HL-60 (cell line): ENCODE results near the gene NOD2.

Experiments used
- POLR2AphosphoS5 ChIP-seq: IDR thresholded peaks from 2 replicates; pipeline ENCODE4 v1.6.1; 2012; ENCODE audit warnings: low read depth
- REST ChIP-seq: IDR thresholded peaks from 2 replicates; pipeline ENCODE4 v1.6.1; 2012; ENCODE audit warnings: low read depth; ENCODE audit not compliant: insufficient replicate concordance
- TF ChIP-seq, protein P1 (sequence below): IDR thresholded peaks from one replicate; pipeline ENCODE4 v1.5.1; 2011; ENCODE audit warnings: low read length, control low read depth, inconsistent platforms; ENCODE audit not compliant: insufficient read depth

DNA sequence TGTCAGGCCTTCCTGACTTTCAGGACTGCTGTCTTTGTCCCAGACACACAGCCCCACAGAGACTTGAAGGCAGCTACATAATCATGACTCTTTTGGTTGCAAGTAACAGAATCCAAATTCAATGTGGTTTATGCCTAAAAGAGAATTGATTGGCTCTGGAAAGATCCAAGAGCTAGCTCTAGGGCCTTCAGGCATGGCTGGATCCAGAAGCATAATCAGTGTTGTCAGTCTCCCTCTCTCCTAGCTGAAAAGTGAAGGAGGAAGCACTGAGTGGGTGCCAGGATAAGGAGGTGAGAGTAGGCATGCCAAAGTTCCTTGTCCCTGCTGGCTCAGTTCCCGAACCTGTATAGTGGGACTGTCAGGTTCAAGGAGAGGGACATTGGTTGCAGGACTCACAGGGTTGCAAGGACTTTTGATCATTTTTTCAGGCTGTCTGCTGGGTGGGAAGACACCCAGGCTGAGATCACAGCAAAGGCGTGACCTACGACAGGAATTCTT is 37.8 kb upstream of the NOD2 start:
- TF ChIP-seq, protein P1, sequence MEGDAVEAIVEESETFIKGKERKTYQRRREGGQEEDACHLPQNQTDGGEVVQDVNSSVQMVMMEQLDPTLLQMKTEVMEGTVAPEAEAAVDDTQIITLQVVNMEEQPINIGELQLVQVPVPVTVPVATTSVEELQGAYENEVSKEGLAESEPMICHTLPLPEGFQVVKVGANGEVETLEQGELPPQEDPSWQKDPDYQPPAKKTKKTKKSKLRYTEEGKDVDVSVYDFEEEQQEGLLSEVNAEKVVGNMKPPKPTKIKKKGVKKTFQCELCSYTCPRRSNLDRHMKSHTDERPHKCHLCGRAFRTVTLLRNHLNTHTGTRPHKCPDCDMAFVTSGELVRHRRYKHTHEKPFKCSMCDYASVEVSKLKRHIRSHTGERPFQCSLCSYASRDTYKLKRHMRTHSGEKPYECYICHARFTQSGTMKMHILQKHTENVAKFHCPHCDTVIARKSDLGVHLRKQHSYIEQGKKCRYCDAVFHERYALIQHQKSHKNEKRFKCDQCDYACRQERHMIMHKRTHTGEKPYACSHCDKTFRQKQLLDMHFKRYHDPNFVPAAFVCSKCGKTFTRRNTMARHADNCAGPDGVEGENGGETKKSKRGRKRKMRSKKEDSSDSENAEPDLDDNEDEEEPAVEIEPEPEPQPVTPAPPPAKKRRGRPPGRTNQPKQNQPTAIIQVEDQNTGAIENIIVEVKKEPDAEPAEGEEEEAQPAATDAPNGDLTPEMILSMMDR, result no peak
- no peak for TF ChIP-seq REST
- TF ChIP-seq POLR2AphosphoS5, result no peak
